ENCODE measurements around the gene CAP2.

The CAP2 gene

GRCh38 chr6:17583811-17584210 lies 190.4 kb downstream of the CAP2 start:
- TF ChIP-seq, protein P1, sequence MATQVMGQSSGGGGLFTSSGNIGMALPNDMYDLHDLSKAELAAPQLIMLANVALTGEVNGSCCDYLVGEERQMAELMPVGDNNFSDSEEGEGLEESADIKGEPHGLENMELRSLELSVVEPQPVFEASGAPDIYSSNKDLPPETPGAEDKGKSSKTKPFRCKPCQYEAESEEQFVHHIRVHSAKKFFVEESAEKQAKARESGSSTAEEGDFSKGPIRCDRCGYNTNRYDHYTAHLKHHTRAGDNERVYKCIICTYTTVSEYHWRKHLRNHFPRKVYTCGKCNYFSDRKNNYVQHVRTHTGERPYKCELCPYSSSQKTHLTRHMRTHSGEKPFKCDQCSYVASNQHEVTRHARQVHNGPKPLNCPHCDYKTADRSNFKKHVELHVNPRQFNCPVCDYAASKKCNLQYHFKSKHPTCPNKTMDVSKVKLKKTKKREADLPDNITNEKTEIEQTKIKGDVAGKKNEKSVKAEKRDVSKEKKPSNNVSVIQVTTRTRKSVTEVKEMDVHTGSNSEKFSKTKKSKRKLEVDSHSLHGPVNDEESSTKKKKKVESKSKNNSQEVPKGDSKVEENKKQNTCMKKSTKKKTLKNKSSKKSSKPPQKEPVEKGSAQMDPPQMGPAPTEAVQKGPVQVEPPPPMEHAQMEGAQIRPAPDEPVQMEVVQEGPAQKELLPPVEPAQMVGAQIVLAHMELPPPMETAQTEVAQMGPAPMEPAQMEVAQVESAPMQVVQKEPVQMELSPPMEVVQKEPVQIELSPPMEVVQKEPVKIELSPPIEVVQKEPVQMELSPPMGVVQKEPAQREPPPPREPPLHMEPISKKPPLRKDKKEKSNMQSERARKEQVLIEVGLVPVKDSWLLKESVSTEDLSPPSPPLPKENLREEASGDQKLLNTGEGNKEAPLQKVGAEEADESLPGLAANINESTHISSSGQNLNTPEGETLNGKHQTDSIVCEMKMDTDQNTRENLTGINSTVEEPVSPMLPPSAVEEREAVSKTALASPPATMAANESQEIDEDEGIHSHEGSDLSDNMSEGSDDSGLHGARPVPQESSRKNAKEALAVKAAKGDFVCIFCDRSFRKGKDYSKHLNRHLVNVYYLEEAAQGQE (IDR thresholded peaks at IDR 0.05; ENCODE audit: insufficient read depth in 1 of 2, low read depth in 2 of 2, low read length in 2 of 2), result no peak
- TF ChIP-seq TAF1 (IDR thresholded peaks at IDR 0.05; ENCODE audit: borderline replicate concordance, insufficient read depth, low read length) (no peak), POLR2AphosphoS5 (IDR thresholded peaks at IDR 0.05; ENCODE audit: low read depth, low read length) (no peak), FOXP2 (optimal IDR thresholded peaks at IDR 0.05; ENCODE audit: borderline replicate concordance, extremely low read depth, extremely low read length, insufficient read depth) (no peak)

DNA sequence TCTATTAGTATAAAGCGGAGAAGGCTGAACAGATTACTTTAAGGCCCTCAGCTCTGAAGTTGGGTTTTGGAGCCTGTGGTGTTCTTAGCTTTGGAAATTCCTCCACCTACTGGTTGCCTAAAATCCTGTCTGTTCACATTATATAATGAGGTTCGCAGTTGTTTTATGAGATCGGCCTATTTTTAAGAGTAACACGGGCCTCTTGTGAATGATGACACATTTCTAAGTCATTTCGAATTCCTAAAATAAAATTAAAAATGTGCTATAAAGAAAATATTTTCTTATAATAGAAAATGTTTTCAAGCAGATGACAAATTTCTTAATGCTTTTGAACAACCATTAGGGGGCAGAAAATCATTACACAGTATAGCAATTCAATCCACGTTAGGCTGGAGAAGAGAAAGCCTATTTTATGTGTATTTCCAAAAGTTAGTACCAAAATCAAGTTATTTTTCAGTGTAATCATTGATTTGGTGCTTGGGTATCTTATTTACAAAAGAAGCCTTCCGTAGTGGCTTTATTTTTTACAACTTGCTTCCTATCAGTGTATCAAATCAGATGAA lies 190.9 kb downstream of the CAP2 start:
- TF ChIP-seq POLR2AphosphoS5 (IDR thresholded peaks at IDR 0.05; ENCODE audit: low read depth, low read length), result no peak
- TF ChIP-seq FOXP2 (optimal IDR thresholded peaks at IDR 0.05; ENCODE audit: borderline replicate concordance, extremely low read depth, extremely low read length, insufficient read depth), result no peak
- TF ChIP-seq, protein P1 (IDR thresholded peaks at IDR 0.05; ENCODE audit: insufficient read depth in 1 of 2, low read depth in 2 of 2, low read length in 2 of 2), result no peak

- no peak for TF ChIP-seq TAF1 (IDR thresholded peaks at IDR 0.05; ENCODE audit: borderline replicate concordance, insufficient read depth, low read length)
- TF ChIP-seq POLR2AphosphoS5 (IDR thresholded peaks at IDR 0.05; ENCODE audit: low read depth, low read length), result no peak
- TF ChIP-seq, protein P1 (IDR thresholded peaks at IDR 0.05; ENCODE audit: insufficient read depth in 1 of 2, low read depth in 2 of 2, low read length in 2 of 2), result no peak
- no peak for TF ChIP-seq FOXP2 (optimal IDR thresholded peaks at IDR 0.05; ENCODE audit: borderline replicate concordance, extremely low read depth, extremely low read length, insufficient read depth)
- no peak for TF ChIP-seq SIN3A (IDR thresholded peaks at IDR 0.05; ENCODE audit: borderline replicate concordance, insufficient read depth, low read length)
Observed at GRCh38 chr6:17585766-17586490, 192.5 kb downstream of the CAP2 start.

GRCh38 chr6:17588011-17588410 lies 194.6 kb downstream of the CAP2 start:
- TF ChIP-seq POLR2AphosphoS5 (IDR thresholded peaks at IDR 0.05; ENCODE audit: low read depth, low read length) (no peak), FOXP2 (optimal IDR thresholded peaks at IDR 0.05; ENCODE audit: borderline replicate concordance, extremely low read depth, extremely low read length, insufficient read depth) (no peak), TAF1 (IDR thresholded peaks at IDR 0.05; ENCODE audit: borderline replicate concordance, insufficient read depth, low read length) (no peak), SIN3A (IDR thresholded peaks at IDR 0.05; ENCODE audit: borderline replicate concordance, insufficient read depth, low read length) (no peak)
- TF ChIP-seq, protein P1 (IDR thresholded peaks at IDR 0.05; ENCODE audit: insufficient read depth in 1 of 2, low read depth in 2 of 2, low read length in 2 of 2), result no peak
